ENCODE measurements around the gene ZNF652.

Gene ZNF652

DNA sequence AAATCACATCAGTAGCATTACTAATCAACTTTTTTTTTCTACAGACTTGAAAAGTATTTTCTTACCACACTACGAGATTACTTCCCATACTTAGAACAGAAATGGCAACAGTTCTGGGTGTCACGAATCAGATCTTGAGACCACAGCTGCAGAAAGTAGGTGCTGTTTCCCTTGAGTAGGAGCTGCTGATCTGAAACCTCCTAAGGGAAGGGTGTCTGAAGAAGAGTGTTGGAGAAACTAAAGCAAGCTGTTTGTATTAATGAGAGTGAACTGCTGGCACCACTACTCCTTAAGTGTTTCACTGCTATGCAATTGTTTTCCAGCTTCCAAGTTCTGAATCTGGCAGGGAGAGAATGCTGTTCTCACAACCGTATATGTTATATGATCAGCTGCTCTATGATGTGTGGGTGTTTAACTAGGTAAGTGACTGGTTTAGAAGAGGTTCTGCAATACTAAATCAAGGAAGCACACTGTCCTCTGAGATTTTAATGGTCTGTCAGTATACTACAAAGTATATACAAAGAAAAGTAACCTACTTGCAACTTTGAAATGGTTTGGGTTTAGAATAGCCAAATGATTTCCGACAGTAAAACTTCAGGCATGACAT, 3.3 kb downstream of the ZNF652 start:
- no peak for DNase-seq (ENCODE audit: low read depth)

DNA sequence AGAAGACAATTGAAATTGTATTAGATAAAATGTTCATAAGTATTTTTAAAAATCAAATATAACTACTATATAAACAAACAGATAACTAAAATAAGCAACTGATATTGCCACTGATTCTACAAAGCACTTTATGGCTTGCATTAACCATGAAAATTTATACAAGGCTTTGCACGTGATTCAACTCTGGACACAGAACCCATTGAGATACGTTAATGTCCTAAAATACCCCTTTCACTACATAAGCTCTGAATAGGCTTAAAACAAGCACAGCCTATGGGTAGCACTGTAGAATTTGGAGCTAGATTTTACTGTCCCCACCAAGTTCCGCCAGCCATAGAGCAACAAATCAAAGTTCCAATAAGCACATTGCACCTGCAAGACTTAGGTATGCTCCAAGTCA, 4.5 kb downstream of the ZNF652 start:
- DNase-seq (ENCODE audit: low read depth), result no peak

DNA sequence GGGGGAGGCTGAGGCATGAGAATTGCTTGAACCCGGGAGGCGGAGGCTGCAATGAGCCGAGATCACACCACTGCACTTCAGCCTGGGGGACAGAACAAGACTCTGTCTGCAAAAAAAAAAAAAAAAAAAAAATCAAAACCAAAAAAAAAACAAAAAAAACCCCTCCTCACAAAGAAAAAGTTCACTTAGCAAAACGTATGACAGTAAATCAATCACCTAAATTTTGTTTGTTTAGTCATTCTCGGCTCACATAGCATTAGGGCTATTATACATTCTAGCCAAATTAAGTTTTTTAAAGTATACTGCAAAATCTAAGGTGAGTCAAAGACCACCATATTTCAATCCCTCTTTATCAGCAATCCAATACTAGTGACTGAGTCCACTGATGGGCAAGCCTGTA, 5.7 kb downstream of the ZNF652 start:
- DNase-seq (ENCODE audit: low read depth), result no peak

DNA sequence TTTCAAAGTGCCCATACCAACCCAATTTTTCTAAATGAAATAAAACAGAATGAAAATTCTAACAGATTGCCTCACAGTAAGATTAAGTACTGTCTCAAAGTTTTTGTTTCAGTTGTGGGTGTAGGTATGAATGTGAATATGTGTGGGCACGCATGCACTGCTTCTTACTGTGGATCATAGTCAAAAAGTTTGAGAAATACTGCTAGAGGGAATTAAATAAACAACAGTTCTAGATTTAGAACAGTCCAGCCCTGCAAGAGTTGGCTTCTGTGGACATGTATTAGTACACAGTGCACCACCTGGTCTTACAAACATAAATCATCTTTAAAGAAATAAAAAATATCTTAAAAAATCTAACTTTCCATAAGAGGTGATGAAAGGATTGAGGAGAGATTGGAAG, 8.4 kb downstream of the ZNF652 start:
- no peak for DNase-seq (ENCODE audit: low read depth)

DNA sequence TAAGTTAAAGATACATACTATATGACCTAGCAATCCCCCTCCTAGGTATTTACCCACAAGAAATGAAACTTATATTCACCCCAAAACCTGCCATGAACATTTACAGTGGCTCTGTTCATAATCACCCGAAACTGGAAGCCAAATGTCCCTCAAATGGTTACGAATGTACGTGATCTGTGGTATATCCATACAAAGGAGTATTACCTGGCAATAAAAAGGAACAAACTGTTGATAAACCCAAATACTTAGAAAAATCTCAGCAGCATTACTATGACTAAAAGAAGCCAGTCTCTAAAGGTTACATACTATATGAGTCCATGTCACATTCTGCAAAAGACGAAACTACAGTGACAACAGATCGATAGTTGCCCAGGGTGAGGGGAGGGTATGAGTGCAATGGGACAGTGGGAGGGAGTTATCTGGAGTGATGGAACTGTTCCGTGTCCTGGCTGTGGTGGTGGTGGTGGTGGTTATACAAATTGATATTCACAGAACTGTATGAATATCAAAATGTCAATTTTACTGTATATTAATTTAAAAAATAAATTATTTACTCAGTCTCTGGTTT, 9.4 kb downstream of the ZNF652 start:
- no peak for DNase-seq (ENCODE audit: low read depth)

DNA sequence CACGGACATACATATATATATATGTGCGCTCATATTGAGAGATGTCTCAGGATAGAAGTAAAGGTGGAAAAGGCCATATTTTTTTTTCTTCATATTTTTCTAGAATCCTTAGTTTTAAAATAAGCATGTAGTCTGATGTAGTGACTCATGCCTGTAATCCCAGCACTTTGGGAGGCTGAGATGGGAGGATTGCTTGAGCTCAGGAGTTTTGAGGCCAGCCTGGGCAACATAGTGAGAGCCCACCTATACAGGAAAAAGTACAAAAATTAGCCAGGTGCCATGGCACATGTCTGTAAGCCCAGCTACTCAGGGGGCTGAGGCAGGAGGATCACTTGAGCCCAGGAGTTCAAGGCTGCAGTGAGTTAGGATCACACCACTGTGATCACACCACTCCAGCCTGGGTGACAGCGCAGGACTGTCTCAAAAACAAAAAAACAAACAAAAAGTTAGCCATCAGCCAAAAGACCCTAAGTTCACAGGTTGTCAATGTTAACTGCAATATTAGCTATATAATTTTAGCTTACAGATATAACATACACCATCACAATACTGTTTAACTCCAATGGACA, 10.4 kb downstream of the ZNF652 start:
- DNase-seq (ENCODE audit: low read depth), result no peak

DNA sequence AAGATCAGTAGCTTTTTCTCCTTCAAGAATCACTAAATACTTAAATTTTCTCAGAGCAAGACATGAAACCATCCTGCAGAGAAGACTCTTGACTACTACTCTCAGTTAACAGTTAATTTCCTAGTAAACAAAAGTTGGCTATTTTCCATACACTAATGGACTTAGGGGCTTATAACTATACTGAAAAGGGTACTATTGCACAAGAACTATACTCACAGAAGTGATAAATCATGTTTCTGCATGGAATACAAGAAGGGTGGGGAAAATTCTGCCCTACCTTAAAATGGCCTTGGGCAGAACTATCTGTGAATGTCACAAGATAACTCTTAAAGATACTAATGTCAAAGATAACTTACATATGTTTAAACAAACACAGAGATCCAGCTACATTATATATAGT, 12.5 kb downstream of the ZNF652 start:
- no peak for DNase-seq (ENCODE audit: low read depth)

DNA sequence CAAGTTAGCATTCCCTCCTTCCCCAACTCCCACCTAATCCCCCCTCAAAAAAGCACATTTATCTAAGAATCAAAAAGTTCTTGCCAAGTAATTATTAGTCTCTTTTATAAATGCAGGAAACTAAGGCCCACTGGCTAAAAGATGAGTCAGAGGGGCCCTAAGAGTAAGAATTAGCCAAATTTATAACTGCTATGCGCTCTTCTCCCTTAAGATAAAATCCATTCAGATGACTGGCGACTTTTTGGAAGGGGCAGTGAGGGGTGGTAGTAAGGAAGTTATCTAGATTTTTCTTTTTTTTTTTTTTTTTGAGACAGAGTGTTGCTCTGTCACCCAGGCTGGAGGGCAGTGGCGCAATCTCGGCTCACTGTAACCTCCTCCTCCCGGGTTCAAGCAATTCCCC, 17.1 kb downstream of the ZNF652 start:
- DNase-seq (ENCODE audit: low read depth), result no peak

DNA sequence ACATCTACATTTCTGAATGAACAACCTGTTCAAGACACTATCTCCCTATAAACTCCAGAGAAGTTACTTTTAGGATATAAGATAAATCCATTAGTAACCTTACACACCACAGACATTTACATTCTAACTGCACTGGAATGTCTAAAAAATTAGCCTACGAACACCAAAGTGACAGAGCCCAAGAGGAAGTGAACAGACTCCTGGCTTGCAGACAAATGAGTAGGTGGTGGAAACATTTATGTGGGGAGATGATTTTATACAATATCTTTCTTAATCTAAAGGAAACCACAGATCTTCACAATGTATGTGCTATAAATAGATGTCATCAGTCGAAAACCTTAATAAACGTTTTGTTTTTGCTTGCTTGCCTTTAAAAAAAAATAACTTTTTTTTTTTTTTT, 18.8 kb downstream of the ZNF652 start:
- DNase-seq (ENCODE audit: low read depth), result no peak

DNA sequence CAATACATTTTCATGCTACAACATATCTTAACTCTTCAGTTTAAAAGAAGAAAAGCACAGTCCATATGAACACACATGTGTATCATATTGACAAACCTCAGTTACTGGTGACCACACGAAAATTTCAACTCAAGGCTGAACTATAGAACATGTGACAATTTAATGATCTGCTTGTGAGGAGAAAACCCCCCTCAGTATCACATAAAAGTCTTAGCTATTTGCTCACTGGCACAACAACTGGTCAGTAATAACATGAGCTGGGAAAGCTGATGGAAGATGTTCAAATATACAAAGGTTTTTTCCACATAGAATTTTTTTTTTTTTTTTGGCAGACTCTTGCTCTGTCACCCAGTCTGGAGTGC, 19.5 kb downstream of the ZNF652 start:
- DNase-seq (ENCODE audit: low read depth), result no peak

DNA sequence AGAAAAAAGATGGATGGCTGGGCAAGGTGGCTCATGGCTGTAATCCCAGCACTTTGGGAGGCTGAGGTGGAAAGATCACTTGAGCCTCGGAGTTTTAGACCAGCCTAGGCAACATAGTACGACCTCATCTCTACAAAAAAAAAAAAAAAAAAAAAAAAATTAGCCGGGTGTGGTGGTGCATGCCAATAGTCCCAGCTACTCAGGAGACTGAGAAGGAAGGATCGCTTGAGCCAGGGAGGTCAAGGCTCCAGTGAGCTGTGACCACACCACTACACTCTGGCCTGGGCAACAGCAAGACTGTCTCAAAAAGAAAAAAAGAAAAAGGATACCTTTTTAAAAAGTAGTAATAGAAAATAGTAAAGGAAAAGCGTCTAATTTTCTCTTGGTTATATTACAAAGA, 20.7 kb downstream of the ZNF652 start:
- no peak for DNase-seq (ENCODE audit: low read depth)

DNA sequence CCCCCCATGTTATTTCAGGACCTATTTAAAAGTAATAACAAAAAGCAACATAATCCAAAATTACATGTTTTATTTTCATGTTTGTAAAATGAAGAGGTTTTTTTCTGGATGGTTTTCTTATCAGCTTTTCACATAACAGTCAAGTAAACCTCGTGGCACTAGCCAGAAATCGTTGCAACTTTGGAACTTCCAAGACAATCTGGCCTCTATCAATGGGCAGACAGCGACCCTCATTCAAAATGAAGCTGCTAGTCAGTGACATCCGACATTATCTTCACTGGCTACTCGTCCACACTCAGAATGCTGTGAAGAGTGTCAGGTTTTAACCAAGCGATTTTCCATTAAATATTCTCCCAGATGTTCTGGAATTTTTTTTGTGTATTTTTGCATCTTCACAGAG, 22.7 kb downstream of the ZNF652 start:
- no peak for DNase-seq (ENCODE audit: low read depth)

DNA sequence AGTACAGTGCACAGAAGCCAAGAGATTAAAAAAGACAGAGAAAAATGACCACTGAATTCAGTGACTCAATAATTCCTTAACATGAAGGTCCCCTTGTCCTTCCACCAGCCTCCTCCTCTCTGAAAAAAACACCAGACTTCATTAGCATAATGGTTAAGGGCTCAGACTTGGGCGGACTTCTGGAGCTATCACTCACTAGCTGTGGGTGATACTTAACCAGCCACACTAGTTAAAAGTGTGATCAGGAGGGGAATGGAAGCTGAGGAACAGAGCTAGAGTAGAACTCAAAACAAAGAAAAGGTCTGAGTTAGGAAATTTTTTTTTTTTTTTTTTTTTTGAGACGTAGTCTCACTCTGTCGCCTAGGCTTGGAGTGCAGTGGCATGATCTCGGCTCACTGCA, 23.2 kb downstream of the ZNF652 start:
- DNase-seq (ENCODE audit: low read depth), result no peak

DNA sequence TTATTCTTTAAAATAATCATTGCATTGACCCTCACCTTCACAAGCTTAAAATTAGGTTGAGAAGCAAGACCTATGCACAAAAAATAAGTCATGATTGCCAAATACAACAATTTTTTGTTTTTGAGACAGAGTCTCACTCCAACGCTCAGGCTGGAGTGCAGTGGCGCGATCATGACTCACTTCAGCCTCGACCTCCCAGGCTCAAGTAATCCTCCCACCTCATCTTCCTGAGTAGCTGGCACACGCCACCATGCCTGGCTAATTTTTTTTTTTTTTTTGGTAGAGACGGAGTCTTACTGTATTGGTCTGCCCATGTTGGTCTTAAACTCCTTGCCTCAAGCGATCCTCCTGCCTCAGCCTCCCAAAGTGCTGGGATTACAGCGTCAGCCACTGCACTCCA, 24.2 kb downstream of the ZNF652 start:
- no peak for DNase-seq (ENCODE audit: low read depth)

DNA sequence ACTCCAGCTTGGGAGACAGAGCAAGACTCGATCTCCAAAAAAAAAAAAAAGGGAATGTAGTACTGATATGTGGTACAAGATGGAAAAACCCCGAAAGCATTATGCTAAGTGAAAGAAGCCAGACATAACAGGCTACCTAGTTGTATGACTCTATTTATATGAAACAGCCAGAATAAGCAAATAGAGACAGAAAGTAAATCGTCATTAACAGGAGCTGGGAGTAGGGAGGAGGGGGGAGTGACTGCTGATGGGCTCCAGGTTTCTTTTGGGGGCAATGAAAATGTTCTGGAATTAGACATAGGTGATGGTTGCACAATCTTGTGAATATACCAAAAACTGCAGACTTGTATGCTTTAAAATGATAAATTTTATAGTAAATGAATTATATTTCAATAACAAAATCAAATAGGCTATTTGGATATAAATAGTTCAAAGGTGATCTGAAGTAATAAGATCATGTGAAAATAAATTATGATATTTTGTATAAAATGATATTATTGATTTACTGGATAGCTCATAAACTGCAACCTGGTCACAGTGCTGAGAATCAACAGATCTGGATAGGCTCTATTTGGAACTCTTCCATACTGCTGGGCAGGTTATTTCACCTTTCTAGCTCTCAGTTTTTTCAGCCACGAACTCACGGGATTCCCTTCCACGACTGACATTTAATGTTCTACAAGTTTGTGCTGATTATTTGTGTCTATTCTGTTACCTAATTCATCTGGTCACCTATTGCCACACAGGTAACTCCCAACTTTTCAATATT, 27.1 kb downstream of the ZNF652 start:
- DNase-seq (ENCODE audit: low read depth), result no peak

DNA sequence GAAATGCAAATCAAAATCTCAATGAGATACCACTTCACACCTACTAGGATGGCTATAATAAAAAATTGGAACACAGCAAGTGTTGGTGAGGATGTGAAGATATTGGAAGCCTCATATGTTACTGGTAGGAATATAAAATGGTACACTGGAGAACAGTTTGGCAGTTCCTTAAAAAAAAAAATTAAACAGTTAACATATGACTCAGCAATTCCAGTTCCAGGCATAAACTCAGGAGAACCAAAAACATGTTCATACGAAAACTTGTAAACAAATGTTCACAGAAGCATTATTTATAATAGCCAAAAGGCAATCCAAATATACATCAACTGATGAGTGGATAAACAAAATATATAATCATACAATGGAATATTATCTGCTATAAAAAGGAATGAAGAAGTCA, 28.2 kb downstream of the ZNF652 start:
- no peak for DNase-seq (ENCODE audit: low read depth)

DNA sequence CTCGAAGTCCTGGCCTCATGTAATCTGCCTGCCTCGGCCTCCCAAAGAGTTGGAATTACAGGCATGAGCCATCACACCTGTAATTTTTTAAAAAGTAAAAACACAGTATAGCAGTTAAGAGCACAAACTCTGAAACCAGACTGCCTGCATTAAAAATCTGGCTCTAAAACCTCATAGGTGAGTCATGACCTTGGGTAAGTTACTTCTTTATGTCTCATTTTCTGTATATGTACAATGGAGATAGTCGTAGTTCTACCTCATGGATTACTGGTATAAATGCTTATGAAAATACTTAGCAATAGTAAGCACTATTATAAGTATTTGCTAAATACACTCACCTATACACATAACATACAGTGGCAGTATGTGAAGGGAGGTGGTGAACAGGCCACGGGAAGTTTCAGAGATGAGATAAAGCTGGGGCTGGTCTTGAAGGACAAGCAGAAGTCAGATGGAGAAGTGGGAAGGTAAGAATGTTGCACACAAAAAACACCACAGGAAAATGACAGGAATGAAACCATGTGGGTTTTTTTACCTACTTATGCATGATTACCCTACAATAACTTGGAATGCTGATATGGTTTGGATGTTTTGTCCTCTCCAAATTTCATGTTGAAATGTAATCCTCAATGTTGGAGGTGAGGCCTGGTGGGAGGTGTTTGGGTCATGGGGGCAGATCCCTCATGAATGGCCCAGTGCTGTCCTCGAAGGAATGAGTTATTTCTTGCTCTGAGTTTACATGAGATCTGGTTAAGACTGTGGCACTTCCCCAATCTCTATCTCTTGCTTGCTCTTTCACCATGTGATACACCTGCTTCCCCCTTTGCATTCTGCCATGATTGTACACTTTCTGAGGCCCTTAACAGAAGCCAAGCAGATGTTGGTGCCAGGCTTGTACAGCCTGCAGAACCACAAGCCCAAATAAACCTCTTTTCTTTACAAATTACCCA, 33.9 kb downstream of the ZNF652 start:
- no peak for DNase-seq (ENCODE audit: low read depth)

DNA sequence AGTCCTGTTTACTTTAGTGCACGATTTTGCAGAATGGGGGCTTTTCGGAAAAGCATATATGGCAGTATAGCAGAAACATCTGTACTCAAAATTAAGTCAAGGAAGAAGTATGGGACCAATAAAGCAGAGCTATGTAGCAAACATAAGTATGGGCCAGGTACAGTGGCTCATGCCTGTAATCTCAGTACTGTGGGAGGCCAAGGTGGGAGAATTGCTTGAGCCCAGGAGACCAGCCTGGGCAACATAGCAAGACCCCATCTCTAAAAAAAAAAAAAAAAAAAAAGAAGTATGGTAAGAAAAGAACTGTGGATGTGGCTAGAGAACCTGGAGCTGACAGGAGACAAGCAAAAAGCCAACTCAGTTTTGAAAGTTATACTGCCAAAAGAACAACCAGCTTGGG, 36.1 kb downstream of the ZNF652 start:
- no peak for DNase-seq (ENCODE audit: low read depth)

DNA sequence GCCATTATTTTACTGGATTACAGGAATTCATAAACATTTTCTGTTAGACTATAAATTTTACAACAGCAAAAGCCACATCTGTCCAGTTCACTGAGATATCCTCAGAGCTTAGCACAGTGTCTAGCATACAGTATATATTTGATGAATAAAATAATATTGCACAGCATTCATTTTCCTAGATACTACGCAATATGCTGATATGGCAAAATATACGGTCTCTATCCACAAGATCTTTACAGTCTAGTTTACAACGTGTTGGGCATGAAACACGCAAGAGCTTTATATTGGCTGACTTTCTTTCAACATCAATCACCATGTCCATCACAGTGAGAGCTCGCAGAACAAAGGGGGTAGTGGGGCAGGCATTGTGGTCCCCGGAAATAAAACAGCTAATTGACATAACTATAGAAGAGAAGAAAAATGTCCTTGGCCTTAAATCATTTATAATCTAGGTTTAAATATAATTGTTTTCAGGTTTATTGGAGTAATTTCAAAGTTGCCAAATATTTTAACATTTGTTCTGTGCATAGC, 43.5 kb downstream of the ZNF652 start:
- DNase-seq (ENCODE audit: low read depth), result no peak

DNA sequence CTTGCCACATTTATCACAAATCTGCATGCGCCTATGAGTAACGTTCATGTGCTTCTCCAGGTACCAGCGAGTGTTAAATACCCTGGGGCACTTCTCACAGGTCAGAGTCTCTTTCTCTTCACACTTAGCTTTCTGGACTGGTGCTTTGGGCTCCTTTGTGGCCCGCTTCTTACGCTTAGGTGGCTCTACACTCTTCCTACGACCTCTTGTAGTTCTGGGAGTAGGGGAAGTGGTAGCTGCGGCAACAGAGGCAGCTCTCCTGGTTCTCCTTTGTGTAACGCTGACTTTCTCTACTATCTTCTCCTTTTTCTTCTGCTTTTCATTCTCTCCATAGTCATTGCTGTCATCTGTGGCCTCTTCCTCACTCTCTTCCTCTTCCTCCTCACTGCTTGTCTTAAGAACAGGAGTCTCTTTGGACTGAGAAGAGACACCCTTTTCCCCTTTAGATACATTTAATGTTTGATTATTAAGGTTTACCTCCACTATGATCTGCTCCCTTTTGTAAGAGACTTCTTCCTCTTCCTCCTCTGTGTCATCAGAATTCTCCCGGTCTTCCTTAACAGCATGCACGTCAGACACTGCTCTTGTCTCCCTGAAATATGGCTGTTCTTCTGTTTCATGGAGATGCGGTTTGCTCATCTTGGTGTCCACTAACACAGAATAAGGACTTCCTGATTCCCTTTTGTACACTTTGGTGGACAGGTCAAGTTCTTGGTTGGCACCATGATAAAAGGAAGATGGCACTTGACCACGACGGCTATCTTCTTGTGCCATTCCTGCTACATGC, 45.0 kb downstream of the ZNF652 start:
- no peak for DNase-seq (ENCODE audit: low read depth)

DNA sequence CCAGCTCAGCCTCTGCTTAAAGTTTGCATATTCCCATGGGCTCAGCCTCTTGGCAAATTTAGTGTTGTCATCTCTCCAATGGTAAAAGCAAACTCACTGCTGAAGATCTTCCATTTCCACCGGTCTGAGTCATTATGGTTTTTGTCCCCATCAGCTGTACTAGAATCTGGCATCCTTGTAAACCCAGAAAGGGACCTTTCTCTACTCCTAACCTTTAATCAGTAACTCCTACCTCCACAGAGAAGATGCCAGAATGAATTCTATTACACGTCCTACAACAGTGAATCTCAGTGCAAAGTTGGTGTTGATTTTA, 45.8 kb downstream of the ZNF652 start:
- DNase-seq (ENCODE audit: low read depth), result no peak

Measured in stimulated activated CD8-positive, alpha-beta memory T cell treated with anti-CD3 and anti-CD28 coated beads, Interleukin-12 subunit alpha, Interleukin-12 subunit beta, amount 100 ng/mL, for 4 hours (primary cell).